MV-4-11 (cell line): ENCODE results near the gene FAM229A.
"Not testable (repeated sequence)": the region's sequence is repeated elsewhere in the genome, so short reads cannot be mapped to it uniquely, and the experiment has no call there.

Experiments
- DNase-seq: peaks from one replicate; lab custom pipeline; 2025; lab: John Stamatoyannopoulos, UW

Gene FAM229A

GRCh38 chr1:32362474-32363313 lies at the start of gene FAM229A, which contains the start of gene TSSK3:
Gene FAM229A, minus strand, starts transcription at chr1:32362485. Its CDS starts 394 bp downstream, at chr1:32362091.
Gene TSSK3, plus strand, starts transcription at chr1:32362539. Its CDS starts 163 bp downstream, at chr1:32362702.
- no peak for DNase-seq

- no peak for DNase-seq
Measured at GRCh38 chr1:32411261-32411660, 49.0 kb upstream of the FAM229A start.

GRCh38 chr1:32406629-32407111 lies 44.4 kb upstream of the FAM229A start:
- no peak for DNase-seq

GRCh38 chr1:32405672-32406467 lies 43.6 kb upstream of the FAM229A start:
- no peak for DNase-seq

- no peak for DNase-seq
Measured at GRCh38 chr1:32404946-32405345, 42.7 kb upstream of the FAM229A start.

GRCh38 chr1:32400876-32401631 lies 38.8 kb upstream of the FAM229A start:
- peak; percentile 37 for DNase-seq

GRCh38 chr1:32399843-32400242 lies 37.6 kb upstream of the FAM229A start:
- no peak for DNase-seq

- no peak for DNase-seq
Measured at GRCh38 chr1:32398401-32398800, 36.1 kb upstream of the FAM229A start.

GRCh38 chr1:32396524-32396923 lies 34.2 kb upstream of the FAM229A start:
- DNase-seq, result not testable (repeated sequence)

GRCh38 chr1:32394890-32395432 lies 32.7 kb upstream of the FAM229A start:
- DNase-seq, result no peak

- DNase-seq, result peak; percentile 99
Measured at GRCh38 chr1:32394141-32394889, 32.0 kb upstream of the FAM229A start, which contains the start of gene BSDC1. Gene BSDC1, minus strand, starts transcription at chr1:32394441. Its CDS starts 27 bp downstream, at chr1:32394414.

- DNase-seq, result no peak
Measured at GRCh38 chr1:32393832-32394140, 31.5 kb upstream of the FAM229A start.

- DNase-seq, result no peak
Measured at GRCh38 chr1:32393136-32393535, 30.9 kb upstream of the FAM229A start.

GRCh38 chr1:32392325-32392724 lies 30.0 kb upstream of the FAM229A start:
- DNase-seq, result no peak

- DNase-seq, result no peak
Measured at GRCh38 chr1:32390904-32391870, 28.9 kb upstream of the FAM229A start.

GRCh38 chr1:32388641-32389040 lies 26.4 kb upstream of the FAM229A start:
- no peak for DNase-seq

GRCh38 chr1:32386676-32387392 lies 24.5 kb upstream of the FAM229A start:
- no peak for DNase-seq

- peak; percentile 79 for DNase-seq
Measured at GRCh38 chr1:32380057-32380456, 17.8 kb upstream of the FAM229A start.

GRCh38 chr1:32377541-32378220 lies 15.4 kb upstream of the FAM229A start:
- DNase-seq, result no peak
